Measurements from ENCODE around the gene POU3F3. TPM values are rescaled to one million over a fixed set of nuclear protein-coding genes. Genes with fewer than 3 reads are reported as not detected.

POU3F3 gene
- polyA plus RNA-seq, 1 donor (not counting 4 experiments of a cell fraction or from before 2014, with no cell fraction given), result not detected

DNA sequence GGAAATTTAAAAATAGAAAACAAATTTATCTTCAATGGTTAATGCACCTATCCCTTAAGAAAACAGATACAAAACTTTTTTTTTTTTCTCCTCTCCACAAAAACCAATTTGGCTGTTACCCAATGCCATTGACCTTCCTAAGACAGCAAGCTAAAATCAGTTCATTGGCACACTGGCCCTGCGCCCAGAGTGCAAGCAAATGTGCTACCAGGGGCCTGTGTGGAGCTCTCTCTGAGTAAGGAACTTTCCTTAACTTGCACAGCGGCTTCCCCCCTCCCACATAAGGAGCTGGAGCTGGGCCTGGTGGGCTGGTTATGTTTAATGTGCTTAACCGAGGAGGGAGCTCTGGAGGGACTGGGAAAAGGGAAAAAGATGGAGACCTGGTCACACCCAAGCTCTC is 17.6 kb upstream of the POU3F3 start:
- Histone ChIP-seq H3K79me2 (ENCODE audit: control insufficient read depth, insufficient read depth, low read length) (no peaks in the 10 kb centered on the region), H3K36me3 (ENCODE audit: control insufficient read depth in 2 of 2, extremely low read depth in 1 of 2, insufficient read depth in 2 of 2, low read length in 2 of 2) (no peaks in the 10 kb centered on the region), H2AFZ (ENCODE audit: control insufficient read depth, low read length) (no peak overlapping the region), H3K9me1 (ENCODE audit: control insufficient read depth, extremely low read depth, insufficient read depth, low read length) (no peaks in the 10 kb centered on the region), H3K27me3 (ENCODE audit: control insufficient read depth, extremely low read depth, insufficient read depth, low read length) (no peaks in the 10 kb centered on the region), H3K27ac (ENCODE audit: control insufficient read depth, insufficient read depth, low read length) (no peak overlapping the region), H3K9ac (ENCODE audit: control insufficient read depth, extremely low read depth, insufficient read depth, low read length) (no peak overlapping the region), H3K4me3 (ENCODE audit: control insufficient read depth in 2 of 3, extremely low read depth in 1 of 3, insufficient read depth in 2 of 3, low read depth in 1 of 3, low read length in 3 of 3) (no peak overlapping the region), H3K4me1 (ENCODE audit: control insufficient read depth, extremely low read depth, insufficient read depth, low read length) (no peaks in the 10 kb centered on the region), H3K4me2 (ENCODE audit: control insufficient read depth, extremely low read depth, insufficient read depth, low read depth, low read length) (no peak overlapping the region), H3K9me3 (ENCODE audit: control insufficient read depth, low read depth, low read length) (no peaks in the 10 kb centered on the region), H4K20me1 (ENCODE audit: control insufficient read depth, extremely low read depth, insufficient read depth, low read length) (no peaks in the 10 kb centered on the region)
- dilution Hi-C loops (cut with MboI; ENCODE audit: extremely low pct_ligation_motif_present, low sequenced_read_pairs), result no loop called here
- no peak for TF ChIP-seq EZH2 (IDR thresholded peaks at IDR 0.05; ENCODE audit: low read length)
- TF ChIP-seq, protein P1, sequence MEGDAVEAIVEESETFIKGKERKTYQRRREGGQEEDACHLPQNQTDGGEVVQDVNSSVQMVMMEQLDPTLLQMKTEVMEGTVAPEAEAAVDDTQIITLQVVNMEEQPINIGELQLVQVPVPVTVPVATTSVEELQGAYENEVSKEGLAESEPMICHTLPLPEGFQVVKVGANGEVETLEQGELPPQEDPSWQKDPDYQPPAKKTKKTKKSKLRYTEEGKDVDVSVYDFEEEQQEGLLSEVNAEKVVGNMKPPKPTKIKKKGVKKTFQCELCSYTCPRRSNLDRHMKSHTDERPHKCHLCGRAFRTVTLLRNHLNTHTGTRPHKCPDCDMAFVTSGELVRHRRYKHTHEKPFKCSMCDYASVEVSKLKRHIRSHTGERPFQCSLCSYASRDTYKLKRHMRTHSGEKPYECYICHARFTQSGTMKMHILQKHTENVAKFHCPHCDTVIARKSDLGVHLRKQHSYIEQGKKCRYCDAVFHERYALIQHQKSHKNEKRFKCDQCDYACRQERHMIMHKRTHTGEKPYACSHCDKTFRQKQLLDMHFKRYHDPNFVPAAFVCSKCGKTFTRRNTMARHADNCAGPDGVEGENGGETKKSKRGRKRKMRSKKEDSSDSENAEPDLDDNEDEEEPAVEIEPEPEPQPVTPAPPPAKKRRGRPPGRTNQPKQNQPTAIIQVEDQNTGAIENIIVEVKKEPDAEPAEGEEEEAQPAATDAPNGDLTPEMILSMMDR (optimal IDR thresholded peaks at IDR 0.05 in 1 of 3, IDR thresholded peaks at IDR 0.05 in 1 of 3, conservative IDR thresholded peaks at IDR 0.05 in 1 of 3; ENCODE audit: extremely low read depth in 1 of 3, insufficient read depth in 2 of 3, low read length in 3 of 3), result no peak
- FAIRE-seq (no peak), DNase-seq (ENCODE audit: low read depth, low spot score) (no peak)

DNA sequence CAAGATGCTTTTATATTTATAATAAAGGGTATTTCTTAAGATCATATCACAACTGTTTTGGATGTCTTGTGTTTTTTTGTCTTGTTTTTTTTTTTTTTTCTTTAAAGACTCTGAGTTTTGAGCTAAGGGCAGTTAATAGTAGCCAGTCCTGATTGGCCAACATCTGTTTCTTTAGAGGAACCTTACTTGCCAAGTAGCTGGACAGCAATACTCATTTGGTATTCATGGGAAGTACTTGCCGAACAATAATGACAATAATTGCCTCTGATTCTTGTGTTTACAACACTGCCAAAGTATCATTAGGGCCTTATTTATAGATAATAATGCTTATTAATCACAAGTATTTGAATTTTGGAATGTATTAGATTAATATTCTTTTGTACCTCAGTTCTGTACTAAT is 17.1 kb upstream of the POU3F3 start:
- H3K36me3 ChIP-seq (ENCODE audit: control insufficient read depth in 2 of 2, extremely low read depth in 1 of 2, insufficient read depth in 2 of 2, low read length in 2 of 2), result no peaks in the 10 kb centered on the region
- H3K9ac ChIP-seq (ENCODE audit: control insufficient read depth, extremely low read depth, insufficient read depth, low read length), result no peak overlapping the region
- H2AFZ ChIP-seq (ENCODE audit: control insufficient read depth, low read length), result no peak overlapping the region
- FAIRE-seq (no peak), DNase-seq (ENCODE audit: low read depth, low spot score) (no peak)
- H3K9me1 ChIP-seq (ENCODE audit: control insufficient read depth, extremely low read depth, insufficient read depth, low read length), result no peaks in the 10 kb centered on the region
- TF ChIP-seq, protein P1 (optimal IDR thresholded peaks at IDR 0.05 in 1 of 3, IDR thresholded peaks at IDR 0.05 in 1 of 3, conservative IDR thresholded peaks at IDR 0.05 in 1 of 3; ENCODE audit: extremely low read depth in 1 of 3, insufficient read depth in 2 of 3, low read length in 3 of 3), result no peak
- TF ChIP-seq EZH2 (IDR thresholded peaks at IDR 0.05; ENCODE audit: low read length), result no peak
- dilution Hi-C loops (cut with MboI; ENCODE audit: extremely low pct_ligation_motif_present, low sequenced_read_pairs), result no loop called here
- peaks cover 4% of the 10 kb centered on the region for H3K27me3 ChIP-seq (ENCODE audit: control insufficient read depth, extremely low read depth, insufficient read depth, low read length)
- no peaks in the 10 kb centered on the region for H3K79me2 ChIP-seq (ENCODE audit: control insufficient read depth, insufficient read depth, low read length)
- H3K4me2 ChIP-seq (ENCODE audit: control insufficient read depth, extremely low read depth, insufficient read depth, low read depth, low read length), result no peak overlapping the region
- no peaks in the 10 kb centered on the region for H3K9me3 ChIP-seq (ENCODE audit: control insufficient read depth, low read depth, low read length)
- H3K4me1 ChIP-seq (ENCODE audit: control insufficient read depth, extremely low read depth, insufficient read depth, low read length), result no peaks in the 10 kb centered on the region
- no peak overlapping the region for H3K27ac ChIP-seq (ENCODE audit: control insufficient read depth, insufficient read depth, low read length)
- no peaks in the 10 kb centered on the region for H4K20me1 ChIP-seq (ENCODE audit: control insufficient read depth, extremely low read depth, insufficient read depth, low read length)
- H3K4me3 ChIP-seq (ENCODE audit: control insufficient read depth in 2 of 3, extremely low read depth in 1 of 3, insufficient read depth in 2 of 3, low read depth in 1 of 3, low read length in 3 of 3), result no peak overlapping the region

Data from keratinocyte (primary cell).